Mesenchymal stem cell (in vitro differentiated cells and primary cell): ENCODE measurements around the gene ST6GALNAC4.

Experiments
- DNase-seq: peaks from one replicate; pipeline ENCODE4 v3.0.0-alpha.2; 2013
- H2AFZ ChIP-seq: one replicate; pipeline ENCODE4 v1.6.1; 2013; ENCODE audit warnings: low read depth, mild to moderate bottlenecking, control low read depth, inconsistent platforms, low read length, moderate library complexity
- H2AK5ac ChIP-seq: 2 replicates; pipeline ENCODE4 v1.6.1; 2013; ENCODE audit warnings: low read length, moderate library complexity, mild to moderate bottlenecking, inconsistent platforms; ENCODE audit not compliant: severe bottlenecking
- H2BK120ac ChIP-seq: one replicate; pipeline ENCODE4 v1.6.1; 2013; ENCODE audit warnings: low read depth, mild to moderate bottlenecking, inconsistent platforms, low read length, moderate library complexity
- H2BK12ac ChIP-seq, 2 experiments: one replicate each; pipeline ENCODE4 v1.6.1; 2013; ENCODE audit warnings: inconsistent platforms in 2 of 2, low read length in 2 of 2, mild to moderate bottlenecking in 2 of 2, moderate library complexity in 2 of 2, control low read depth in 1 of 2
- H2BK15ac ChIP-seq: one replicate; pipeline ENCODE4 v1.6.1; 2013; ENCODE audit warnings: mild to moderate bottlenecking, low read depth, inconsistent platforms; ENCODE audit not compliant: poor library complexity, severe bottlenecking
- H2BK5ac ChIP-seq: 2 replicates; pipeline ENCODE4 v1.6.1; 2013; ENCODE audit warnings: low read depth, mild to moderate bottlenecking, low read length, control low read depth, inconsistent platforms; ENCODE audit not compliant: poor library complexity, severe bottlenecking
- H3K14ac ChIP-seq, 2 experiments: one replicate each; pipeline ENCODE4 v1.6.1; 2013; ENCODE audit warnings: inconsistent platforms in 2 of 2, low read length in 2 of 2, control low read depth in 1 of 2, mild to moderate bottlenecking in 1 of 2, moderate library complexity in 1 of 2
- H3K18ac ChIP-seq, 2 experiments: one replicate each; pipeline ENCODE4 v1.6.1; 2013; ENCODE audit warnings: inconsistent platforms in 2 of 2, low read length in 2 of 2, control low read depth in 1 of 2, low read depth in 1 of 2, mild to moderate bottlenecking in 1 of 2
- H3K23ac ChIP-seq, 2 experiments: one replicate each; pipeline ENCODE4 v1.6.1; 2013; ENCODE audit warnings: inconsistent platforms in 2 of 2, low read length in 2 of 2, mild to moderate bottlenecking in 2 of 2, moderate library complexity in 2 of 2, control low read depth in 1 of 2
- H3K27ac ChIP-seq: 2 replicates; pipeline ENCODE4 v1.5.1; 2013; ENCODE audit warnings: mild to moderate bottlenecking, moderate library complexity, low read length, control low read depth, inconsistent platforms; ENCODE audit not compliant: poor library complexity, severe bottlenecking
- H3K27me3 ChIP-seq, 2 experiments: 2 replicates each; pipeline versions ENCODE4 v1.6.1 to v1.7.0; 2013; ENCODE audit warnings: low read length in 2 of 2, mild to moderate bottlenecking in 2 of 2, moderate library complexity in 2 of 2, control low read depth in 1 of 2, inconsistent platforms in 1 of 2; ENCODE audit not compliant: control insufficient read depth in 1 of 2, insufficient read depth in 1 of 2
- H3K36me3 ChIP-seq, 2 experiments: 2 replicates each; pipeline versions ENCODE4 v1.6.1 to v1.7.0; 2013; ENCODE audit warnings: low read length in 2 of 2, control low read depth in 1 of 2, inconsistent platforms in 1 of 2, low read depth in 1 of 2, mild to moderate bottlenecking in 1 of 2; ENCODE audit not compliant: insufficient read depth in 2 of 2, control insufficient read depth in 1 of 2
- H3K4ac ChIP-seq, 2 experiments: one replicate each; pipeline ENCODE4 v1.6.1; 2013; ENCODE audit warnings: inconsistent platforms in 2 of 2, low read length in 2 of 2, mild to moderate bottlenecking in 2 of 2, moderate library complexity in 2 of 2, control low read depth in 1 of 2, low read depth in 1 of 2
- H3K4me1 ChIP-seq: 2 replicates; pipeline ENCODE4 v1.6.1; 2013; ENCODE audit warnings: low read depth, low read length, control low read depth; ENCODE audit not compliant: control insufficient read depth, insufficient read depth
- H3K4me2 ChIP-seq: 2 replicates; pipeline ENCODE4 v1.6.1; 2013; ENCODE audit warnings: low read length, mild to moderate bottlenecking, inconsistent platforms; ENCODE audit not compliant: poor library complexity, severe bottlenecking
- H3K4me3 ChIP-seq, 2 experiments: 2 replicates each; pipeline versions ENCODE4 v1.5.1 to v1.7.0; 2013; ENCODE audit warnings: low read length in 2 of 2, mild to moderate bottlenecking in 2 of 2, control low read depth in 1 of 2, low read depth in 1 of 2; ENCODE audit not compliant: insufficient read depth in 1 of 2
- H3K79me1 ChIP-seq: replicated peaks from 2 replicates; pipeline ENCODE4 v1.6.1; 2013; ENCODE audit warnings: mild to moderate bottlenecking, control low read depth, low read length, inconsistent platforms; ENCODE audit not compliant: poor library complexity, severe bottlenecking
- H3K9ac ChIP-seq: 2 replicates; pipeline ENCODE4 v1.7.0; 2013; ENCODE audit warnings: mild to moderate bottlenecking, low read length, moderate library complexity
- H3K9me3 ChIP-seq: 2 replicates; pipeline ENCODE4 v1.7.0; 2013; ENCODE audit warnings: mild to moderate bottlenecking, low read length; ENCODE audit not compliant: control insufficient read depth
- H4K8ac ChIP-seq: one replicate; pipeline ENCODE4 v1.6.1; 2013; ENCODE audit warnings: inconsistent platforms, mild to moderate bottlenecking, low read length, moderate library complexity
- H4K91ac ChIP-seq: one replicate; pipeline ENCODE4 v1.6.1; 2013; ENCODE audit warnings: mild to moderate bottlenecking, low read length, inconsistent platforms
- WGBS: methylation state at CpG from one replicate; pipeline ENCODE4 v1.1.7; 2013; ENCODE audit warnings: mixed read lengths; 5-methylcytosine and 5-hydroxymethylcytosine counted together

The ST6GALNAC4 gene

GRCh38 chr9:127943011-127943662, 26.3 kb upstream of the ST6GALNAC4 start:
- H2BK15ac ChIP-seq = no peak overlapping the region
- H4K8ac ChIP-seq = no peak overlapping the region
- no peak overlapping the region for H2AFZ ChIP-seq
- 85% methylated on average over 14 of the region's 14 CpGs for WGBS
- H3K4me2 ChIP-seq = no peak overlapping the region
- H3K4ac ChIP-seq = no peak overlapping the region
- no peak overlapping the region for H2BK5ac ChIP-seq
- H4K91ac ChIP-seq = no peak overlapping the region
- no peak overlapping the region for H3K27ac ChIP-seq
- no peak overlapping the region for H3K4me3 ChIP-seq
- H3K14ac ChIP-seq = no peak overlapping the region
- no peak overlapping the region for H3K23ac ChIP-seq
- H3K27me3 ChIP-seq = no peaks in the 10 kb centered on the region
- H3K36me3 ChIP-seq = peaks cover 52 to 53% of the 10 kb centered on the region in 2 experiments
- H2BK12ac ChIP-seq = peak overlapping the region in 1 of 2 experiments; percentile 4
- H3K9ac ChIP-seq = no peak overlapping the region
- no peaks in the 10 kb centered on the region for H3K9me3 ChIP-seq
- H2BK120ac ChIP-seq = no peak overlapping the region
- peaks cover 6% of the 10 kb centered on the region for H3K4me1 ChIP-seq
- no peak overlapping the region for H2AK5ac ChIP-seq
- no peak for DNase-seq
- peaks cover 4% of the 10 kb centered on the region for H3K79me1 ChIP-seq
- no peak overlapping the region for H3K18ac ChIP-seq

DNA sequence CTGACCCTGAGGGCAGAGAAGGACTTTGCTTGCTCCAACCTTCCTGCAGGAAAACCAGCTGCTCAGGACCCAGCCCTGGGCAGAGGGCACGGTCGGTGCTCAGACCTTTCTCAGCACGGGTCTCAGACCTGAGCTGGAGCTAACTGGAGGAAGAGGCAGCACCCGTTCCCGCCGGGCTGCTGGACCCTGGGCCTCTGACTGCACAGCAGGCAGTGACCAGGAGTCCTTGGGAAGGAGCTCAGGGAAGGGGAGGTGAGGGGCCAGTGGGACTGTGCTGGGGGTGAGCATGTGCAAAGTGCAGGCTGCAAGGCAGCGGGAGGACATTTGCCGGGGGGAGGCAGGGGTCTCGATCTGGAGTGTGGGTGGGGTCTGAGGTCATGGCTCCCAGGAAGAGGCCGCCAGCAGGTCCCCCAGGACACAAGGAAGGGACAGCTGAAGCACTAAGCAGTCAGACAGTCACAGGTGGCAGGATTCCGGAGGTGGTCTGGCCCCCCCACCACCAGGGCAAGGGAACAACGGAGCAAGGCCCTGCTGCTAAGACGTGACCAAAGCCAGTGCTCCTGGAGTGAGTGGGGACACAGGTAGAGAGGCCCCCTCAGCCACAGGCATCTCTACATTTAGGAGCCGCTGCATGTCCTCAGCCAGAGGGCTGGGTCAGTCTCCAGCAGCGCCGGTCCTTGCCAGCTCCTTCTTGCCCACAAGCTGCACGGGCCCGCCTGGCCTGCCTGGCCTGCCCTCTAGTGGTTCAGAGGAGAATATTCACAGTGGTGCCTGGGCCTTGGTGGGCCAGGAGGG, 25.6 kb upstream of the ST6GALNAC4 start:
- Histone ChIP-seq H3K9me3 (no peaks in the 10 kb centered on the region), H3K23ac (no peak overlapping the region), H2BK5ac (no peak overlapping the region), H3K36me3 (peaks cover 45 to 47% of the 10 kb centered on the region in 2 experiments), H3K4me2 (no peak overlapping the region), H3K4ac (no peak overlapping the region), H3K79me1 (peaks cover 4% of the 10 kb centered on the region), H3K14ac (no peak overlapping the region), H2BK120ac (no peak overlapping the region), H3K4me3 (no peak overlapping the region), H2AFZ (no peak overlapping the region), H3K18ac (no peak overlapping the region), H2AK5ac (no peak overlapping the region), H3K27me3 (no peaks in the 10 kb centered on the region), H3K4me1 (peaks cover 10% of the 10 kb centered on the region), H2BK15ac (no peak overlapping the region), H4K8ac (no peak overlapping the region), H4K91ac (no peak overlapping the region), H2BK12ac (no peak overlapping the region), H3K27ac (no peak overlapping the region), H3K9ac (no peak overlapping the region)
- peak; percentile 66 for DNase-seq
- WGBS = 74% methylated on average over 18 of the region's 18 CpGs

DNA sequence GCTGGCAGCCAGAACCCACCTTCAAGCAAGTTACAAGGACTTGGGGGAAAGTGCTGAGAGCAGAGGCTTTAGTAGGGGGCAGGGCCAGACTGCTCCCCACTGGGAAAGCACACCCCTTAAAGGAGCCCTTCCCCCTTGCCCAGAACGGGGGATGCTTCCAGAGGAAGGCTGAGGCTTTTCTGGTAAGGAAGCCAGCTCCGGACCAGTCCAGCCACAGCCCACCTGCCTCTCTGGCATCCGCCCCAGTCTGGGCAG, 25.0 kb upstream of the ST6GALNAC4 start:
- no peak overlapping the region for H2AK5ac ChIP-seq
- no peak overlapping the region for H3K4ac ChIP-seq
- no peak overlapping the region for H2AFZ ChIP-seq
- H3K27me3 ChIP-seq = no peaks in the 10 kb centered on the region
- no peak overlapping the region for H4K91ac ChIP-seq
- no peak overlapping the region for H3K18ac ChIP-seq
- H3K4me2 ChIP-seq = no peak overlapping the region
- peaks cover 44 to 46% of the 10 kb centered on the region in 2 experiments for H3K36me3 ChIP-seq
- H3K79me1 ChIP-seq = peaks cover 4% of the 10 kb centered on the region
- H3K9me3 ChIP-seq = no peaks in the 10 kb centered on the region
- H2BK15ac ChIP-seq = no peak overlapping the region
- no peak overlapping the region for H3K9ac ChIP-seq
- H3K23ac ChIP-seq = no peak overlapping the region
- H3K4me1 ChIP-seq = peaks cover 10% of the 10 kb centered on the region
- no peak overlapping the region for H4K8ac ChIP-seq
- no peak overlapping the region for H3K14ac ChIP-seq
- WGBS = 100% methylated on average over 3 of the region's 3 CpGs
- H2BK12ac ChIP-seq = no peak overlapping the region
- no peak for DNase-seq
- H2BK5ac ChIP-seq = no peak overlapping the region
- H2BK120ac ChIP-seq = no peak overlapping the region
- no peak overlapping the region for H3K4me3 ChIP-seq
- no peak overlapping the region for H3K27ac ChIP-seq

- H2BK5ac ChIP-seq = no peak overlapping the region
- no peak overlapping the region for H3K18ac ChIP-seq
- H3K4me1 ChIP-seq = peaks cover 13% of the 10 kb centered on the region
- no peak overlapping the region for H3K23ac ChIP-seq
- H3K14ac ChIP-seq = no peak overlapping the region
- H3K9ac ChIP-seq = no peak overlapping the region
- H4K8ac ChIP-seq = no peak overlapping the region
- H3K27me3 ChIP-seq = no peaks in the 10 kb centered on the region
- peaks cover 45 to 47% of the 10 kb centered on the region in 2 experiments for H3K36me3 ChIP-seq
- no peak overlapping the region for H2BK15ac ChIP-seq
- H2AK5ac ChIP-seq = no peak overlapping the region
- H4K91ac ChIP-seq = no peak overlapping the region
- no peaks in the 10 kb centered on the region for H3K9me3 ChIP-seq
- H3K4me3 ChIP-seq = no peak overlapping the region
- 85% methylated on average over 18 of the region's 18 CpGs for WGBS
- H2AFZ ChIP-seq = no peak overlapping the region
- H3K27ac ChIP-seq = no peak overlapping the region
- DNase-seq = no peak
- H2BK12ac ChIP-seq = no peak overlapping the region
- no peak overlapping the region for H3K4me2 ChIP-seq
- peaks cover 2% of the 10 kb centered on the region for H3K79me1 ChIP-seq
- H3K4ac ChIP-seq = no peak overlapping the region
- no peak overlapping the region for H2BK120ac ChIP-seq
These were observed 24.5 kb upstream of the ST6GALNAC4 start for GRCh38 chr9:127941062-127941960.
